Measurements from ENCODE around the gene TTLL7. TPM values are rescaled to one million over a fixed set of nuclear protein-coding genes. Genes with fewer than 3 reads are reported as not detected.

TTLL7 gene
- polyA plus RNA-seq, 1 donor (not counting 4 experiments of a cell fraction or from before 2014, with no cell fraction given): 8.1 TPM

DNA sequence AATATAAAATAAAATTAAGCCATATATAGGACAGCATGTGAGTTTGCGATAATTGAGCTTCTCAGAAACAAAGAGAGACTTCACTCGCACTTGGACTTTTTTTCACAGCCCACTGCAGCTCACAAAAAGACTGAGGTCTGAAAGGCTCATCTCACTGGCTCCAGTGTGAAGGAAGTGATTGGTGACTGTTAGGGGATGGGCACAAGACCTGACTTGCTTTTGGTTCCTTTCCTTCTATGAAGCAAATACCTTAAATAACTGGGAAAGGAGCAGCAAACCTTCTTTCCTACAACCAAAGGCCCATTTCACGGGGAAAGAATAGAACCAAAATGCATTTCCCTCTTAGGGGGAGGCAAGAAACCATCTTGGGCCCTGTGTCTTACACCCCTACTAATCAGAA, 13.1 kb upstream of the TTLL7 start:
- TF ChIP-seq EZH2 (IDR thresholded peaks at IDR 0.05; ENCODE audit: low read length): no peak
- TF ChIP-seq, protein P1, sequence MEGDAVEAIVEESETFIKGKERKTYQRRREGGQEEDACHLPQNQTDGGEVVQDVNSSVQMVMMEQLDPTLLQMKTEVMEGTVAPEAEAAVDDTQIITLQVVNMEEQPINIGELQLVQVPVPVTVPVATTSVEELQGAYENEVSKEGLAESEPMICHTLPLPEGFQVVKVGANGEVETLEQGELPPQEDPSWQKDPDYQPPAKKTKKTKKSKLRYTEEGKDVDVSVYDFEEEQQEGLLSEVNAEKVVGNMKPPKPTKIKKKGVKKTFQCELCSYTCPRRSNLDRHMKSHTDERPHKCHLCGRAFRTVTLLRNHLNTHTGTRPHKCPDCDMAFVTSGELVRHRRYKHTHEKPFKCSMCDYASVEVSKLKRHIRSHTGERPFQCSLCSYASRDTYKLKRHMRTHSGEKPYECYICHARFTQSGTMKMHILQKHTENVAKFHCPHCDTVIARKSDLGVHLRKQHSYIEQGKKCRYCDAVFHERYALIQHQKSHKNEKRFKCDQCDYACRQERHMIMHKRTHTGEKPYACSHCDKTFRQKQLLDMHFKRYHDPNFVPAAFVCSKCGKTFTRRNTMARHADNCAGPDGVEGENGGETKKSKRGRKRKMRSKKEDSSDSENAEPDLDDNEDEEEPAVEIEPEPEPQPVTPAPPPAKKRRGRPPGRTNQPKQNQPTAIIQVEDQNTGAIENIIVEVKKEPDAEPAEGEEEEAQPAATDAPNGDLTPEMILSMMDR (optimal IDR thresholded peaks at IDR 0.05 in 1 of 3, IDR thresholded peaks at IDR 0.05 in 1 of 3, conservative IDR thresholded peaks at IDR 0.05 in 1 of 3; ENCODE audit: extremely low read depth in 1 of 3, insufficient read depth in 2 of 3, low read length in 3 of 3): no peak
- DNase-seq (ENCODE audit: low read depth, low spot score): no peak
- Histone ChIP-seq H3K9ac (ENCODE audit: control insufficient read depth, extremely low read depth, insufficient read depth, low read length) (no peak overlapping the region), H3K27me3 (ENCODE audit: control insufficient read depth, extremely low read depth, insufficient read depth, low read length) (no peaks in the 10 kb centered on the region), H4K20me1 (ENCODE audit: control insufficient read depth, extremely low read depth, insufficient read depth, low read length) (no peaks in the 10 kb centered on the region), H2AFZ (ENCODE audit: control insufficient read depth, low read length) (peak overlapping the region; percentile 88), H3K79me2 (ENCODE audit: control insufficient read depth, insufficient read depth, low read length) (no peaks in the 10 kb centered on the region), H3K4me3 (ENCODE audit: control insufficient read depth in 2 of 3, extremely low read depth in 1 of 3, insufficient read depth in 2 of 3, low read depth in 1 of 3, low read length in 3 of 3) (peak overlapping the region in 1 of 3 experiments; percentile 15), H3K27ac (ENCODE audit: control insufficient read depth, insufficient read depth, low read length) (peak overlapping the region; percentile 13), H3K4me2 (ENCODE audit: control insufficient read depth, extremely low read depth, insufficient read depth, low read depth, low read length) (peak overlapping the region; percentile 80), H3K9me3 (ENCODE audit: control insufficient read depth, low read depth, low read length) (no peaks in the 10 kb centered on the region), H3K9me1 (ENCODE audit: control insufficient read depth, extremely low read depth, insufficient read depth, low read length) (no peaks in the 10 kb centered on the region), H3K4me1 (ENCODE audit: control insufficient read depth, extremely low read depth, insufficient read depth, low read length) (peaks cover 26% of the 10 kb centered on the region), H3K36me3 (ENCODE audit: control insufficient read depth in 2 of 2, extremely low read depth in 1 of 2, insufficient read depth in 2 of 2, low read length in 2 of 2) (no peaks in the 10 kb centered on the region)
- peak; percentile 84 for FAIRE-seq
- dilution Hi-C loops (cut with MboI; ENCODE audit: extremely low pct_ligation_motif_present, low sequenced_read_pairs): no loop called here

DNA sequence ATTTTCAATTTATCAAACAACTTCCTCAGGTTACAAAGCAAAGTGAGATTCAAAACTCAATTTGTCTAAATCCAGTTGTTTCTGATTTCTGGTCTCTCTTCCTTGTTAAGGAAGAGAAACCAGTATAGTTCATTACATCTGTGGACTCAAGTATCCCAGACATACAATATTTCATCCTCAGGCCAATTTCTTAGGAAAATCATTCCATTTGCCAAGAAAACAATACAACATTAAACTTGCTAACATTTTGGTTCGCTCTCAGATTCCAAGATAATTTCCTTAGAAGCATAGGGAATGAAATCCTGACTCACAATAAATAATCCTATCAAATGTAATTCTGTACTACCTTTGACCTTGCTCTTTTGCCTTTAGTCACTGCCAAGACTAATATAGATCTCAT, 11.2 kb upstream of the TTLL7 start:
- Histone ChIP-seq H3K4me2 (ENCODE audit: control insufficient read depth, extremely low read depth, insufficient read depth, low read depth, low read length) (no peak overlapping the region), H3K4me3 (ENCODE audit: control insufficient read depth in 2 of 3, extremely low read depth in 1 of 3, insufficient read depth in 2 of 3, low read depth in 1 of 3, low read length in 3 of 3) (no peak overlapping the region), H3K9me1 (ENCODE audit: control insufficient read depth, extremely low read depth, insufficient read depth, low read length) (no peaks in the 10 kb centered on the region), H3K9ac (ENCODE audit: control insufficient read depth, extremely low read depth, insufficient read depth, low read length) (no peak overlapping the region), H3K4me1 (ENCODE audit: control insufficient read depth, extremely low read depth, insufficient read depth, low read length) (peaks cover 26% of the 10 kb centered on the region), H3K36me3 (ENCODE audit: control insufficient read depth in 2 of 2, extremely low read depth in 1 of 2, insufficient read depth in 2 of 2, low read length in 2 of 2) (no peaks in the 10 kb centered on the region), H3K27ac (ENCODE audit: control insufficient read depth, insufficient read depth, low read length) (no peak overlapping the region), H4K20me1 (ENCODE audit: control insufficient read depth, extremely low read depth, insufficient read depth, low read length) (no peaks in the 10 kb centered on the region), H3K9me3 (ENCODE audit: control insufficient read depth, low read depth, low read length) (no peaks in the 10 kb centered on the region), H3K79me2 (ENCODE audit: control insufficient read depth, insufficient read depth, low read length) (no peaks in the 10 kb centered on the region), H2AFZ (ENCODE audit: control insufficient read depth, low read length) (no peak overlapping the region), H3K27me3 (ENCODE audit: control insufficient read depth, extremely low read depth, insufficient read depth, low read length) (no peaks in the 10 kb centered on the region)
- TF ChIP-seq, protein P1 (optimal IDR thresholded peaks at IDR 0.05 in 1 of 3, IDR thresholded peaks at IDR 0.05 in 1 of 3, conservative IDR thresholded peaks at IDR 0.05 in 1 of 3; ENCODE audit: extremely low read depth in 1 of 3, insufficient read depth in 2 of 3, low read length in 3 of 3): no peak
- no peak for TF ChIP-seq EZH2 (IDR thresholded peaks at IDR 0.05; ENCODE audit: low read length)
- DNase-seq (ENCODE audit: low read depth, low spot score) (no peak), FAIRE-seq (no peak)
- dilution Hi-C loops (cut with MboI; ENCODE audit: extremely low pct_ligation_motif_present, low sequenced_read_pairs): no loop called here
